HepG2 (cell line): Measurements from ENCODE around the gene CDC34. TPM values are rescaled to one million over a fixed set of nuclear protein-coding genes. Genes with fewer than 3 reads are reported as not detected.

Experiments used
- GTF3A ChIP-seq: sonication (generic); formaldehyde crosslinking; conservative IDR thresholded peaks from 2 replicates; pipeline ENCODE4 v1.4.0; 2020; ENCODE audit warnings: mild to moderate bottlenecking, missing genetic modification reagents
- HNRNPLL ChIP-seq: fragments of 200-400 bp; formaldehyde crosslinking; IDR thresholded peaks from 2 replicates; pipeline ENCODE4 v1.6.1; 2017; ENCODE audit warnings: mild to moderate bottlenecking, low read depth, low read length; ENCODE audit not compliant: poor library complexity, severe bottlenecking
- SIN3A ChIP-seq: IDR thresholded peaks from 2 replicates; pipeline ENCODE4 v1.6.1; 2011; ENCODE audit warnings: low read depth, mild to moderate bottlenecking, control low read depth, low read length, borderline replicate concordance
- ZNF768 ChIP-seq: sonication (generic); formaldehyde crosslinking; IDR thresholded peaks from 2 replicates; pipeline ENCODE4 v1.4.0; 2020; ENCODE audit warnings: missing genetic modification reagents
- polyA plus RNA-seq, 8 experiments: library from polyadenylated mRNA; depleted of rRNA in 3 of 8; stranded (reverse) in 7 of 8; unstranded in 1 of 8; fragments of >200 nt; fragmentation: Illumina TruSeq in 4 of 8; extraction: Trizol in 4 of 8; gene quantifications; 2 replicates each; pipeline versions ENCODE4 v1.2.1 to v1.2.3, GENCODE V29; 2011 to 2016; ENCODE audit warnings: low read depth in 4 of 8, missing spikeins in 1 of 8, mixed read lengths in 1 of 8; ENCODE audit not compliant: insufficient read depth in 1 of 8
- total RNA-seq, 5 experiments: library from RNA; depleted of rRNA; stranded (reverse); fragments of >200 nt; fragmentation: Illumina TruSeq; extraction: Trizol; gene quantifications; 2 replicates each; pipeline ENCODE4 v1.2.3, GENCODE V29; 2016; ENCODE audit warnings: low read depth in 1 of 5
- TF ChIP-seq, protein P1 (sequence below): sonication (generic); formaldehyde crosslinking; IDR thresholded peaks from 2 replicates; pipeline ENCODE4 v1.5.0; 2020; ENCODE audit warnings: missing genetic modification reagents
- TF ChIP-seq, protein P2 (sequence below): sonication (generic); formaldehyde crosslinking; IDR thresholded peaks from 2 replicates; pipeline ENCODE4 v1.5.1; 2020; ENCODE audit warnings: mild to moderate bottlenecking, missing genetic modification reagents, moderate library complexity
- TF ChIP-seq, protein P3 (sequence below): sonication (generic); formaldehyde crosslinking; IDR thresholded peaks from 2 replicates; pipeline ENCODE4 v1.5.0; 2020; ENCODE audit warnings: mild to moderate bottlenecking, missing genetic modification reagents, borderline replicate concordance
- TF ChIP-seq, protein P4 (sequence below): sonication (generic); formaldehyde crosslinking; IDR thresholded peaks from 2 replicates; pipeline ENCODE4 v1.5.0; 2020; ENCODE audit warnings: mild to moderate bottlenecking, missing genetic modification reagents

The CDC34 gene
- total and polyA plus RNA-seq, 2 of the 13 experiments (the other 11 are each of a cell fraction or from before 2014, with no cell fraction given) = 138 to 150 TPM

DNA sequence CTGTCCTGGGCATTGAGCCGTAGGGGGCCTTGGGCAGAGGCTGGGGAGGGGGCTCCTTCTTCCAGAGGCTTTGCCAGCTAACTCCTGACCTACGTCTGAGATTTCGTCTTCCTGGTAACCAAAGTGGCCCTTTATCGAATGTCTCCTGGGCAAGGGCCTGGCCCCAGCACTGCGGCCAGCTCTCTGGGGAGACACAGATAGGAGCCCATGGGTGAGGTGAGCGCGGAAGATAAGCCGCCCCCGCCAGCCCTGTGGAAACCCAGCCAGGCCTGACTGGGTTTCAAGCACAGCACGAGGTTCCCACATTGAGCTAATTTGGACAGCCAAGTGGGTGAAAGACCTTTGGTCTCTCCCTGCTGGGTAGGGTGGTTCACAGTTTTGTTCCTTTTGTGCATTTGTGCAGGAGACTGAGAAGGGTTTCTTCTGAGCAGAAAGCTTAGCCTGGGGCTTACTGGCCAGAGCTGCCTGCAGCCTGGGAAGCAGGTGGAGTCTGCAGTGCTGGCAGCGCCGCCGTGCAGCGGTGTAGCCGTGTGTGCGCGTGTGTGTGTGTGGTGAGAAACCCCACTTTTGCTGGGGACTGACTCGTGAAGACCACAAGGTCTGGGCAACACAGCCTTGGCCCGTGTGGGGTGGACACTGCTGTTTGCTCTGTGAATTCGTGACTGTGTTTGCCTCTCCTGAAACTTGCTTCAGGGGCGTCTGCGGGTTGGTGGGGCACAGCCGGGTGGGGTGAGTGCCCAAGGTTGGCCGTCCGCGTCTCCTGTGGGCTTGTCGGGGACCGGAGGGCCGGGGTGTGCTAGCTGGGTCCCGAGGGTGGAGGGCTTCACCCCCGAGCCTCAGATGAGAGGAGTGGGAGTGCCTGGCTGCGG, 43.3 kb downstream of the CDC34 start (continued):
- TF ChIP-seq, protein P1, sequence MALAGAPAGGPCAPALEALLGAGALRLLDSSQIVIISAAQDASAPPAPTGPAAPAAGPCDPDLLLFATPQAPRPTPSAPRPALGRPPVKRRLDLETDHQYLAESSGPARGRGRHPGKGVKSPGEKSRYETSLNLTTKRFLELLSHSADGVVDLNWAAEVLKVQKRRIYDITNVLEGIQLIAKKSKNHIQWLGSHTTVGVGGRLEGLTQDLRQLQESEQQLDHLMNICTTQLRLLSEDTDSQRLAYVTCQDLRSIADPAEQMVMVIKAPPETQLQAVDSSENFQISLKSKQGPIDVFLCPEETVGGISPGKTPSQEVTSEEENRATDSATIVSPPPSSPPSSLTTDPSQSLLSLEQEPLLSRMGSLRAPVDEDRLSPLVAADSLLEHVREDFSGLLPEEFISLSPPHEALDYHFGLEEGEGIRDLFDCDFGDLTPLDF (CRISPR knock-in tag) = no peak
- TF ChIP-seq, protein P2, sequence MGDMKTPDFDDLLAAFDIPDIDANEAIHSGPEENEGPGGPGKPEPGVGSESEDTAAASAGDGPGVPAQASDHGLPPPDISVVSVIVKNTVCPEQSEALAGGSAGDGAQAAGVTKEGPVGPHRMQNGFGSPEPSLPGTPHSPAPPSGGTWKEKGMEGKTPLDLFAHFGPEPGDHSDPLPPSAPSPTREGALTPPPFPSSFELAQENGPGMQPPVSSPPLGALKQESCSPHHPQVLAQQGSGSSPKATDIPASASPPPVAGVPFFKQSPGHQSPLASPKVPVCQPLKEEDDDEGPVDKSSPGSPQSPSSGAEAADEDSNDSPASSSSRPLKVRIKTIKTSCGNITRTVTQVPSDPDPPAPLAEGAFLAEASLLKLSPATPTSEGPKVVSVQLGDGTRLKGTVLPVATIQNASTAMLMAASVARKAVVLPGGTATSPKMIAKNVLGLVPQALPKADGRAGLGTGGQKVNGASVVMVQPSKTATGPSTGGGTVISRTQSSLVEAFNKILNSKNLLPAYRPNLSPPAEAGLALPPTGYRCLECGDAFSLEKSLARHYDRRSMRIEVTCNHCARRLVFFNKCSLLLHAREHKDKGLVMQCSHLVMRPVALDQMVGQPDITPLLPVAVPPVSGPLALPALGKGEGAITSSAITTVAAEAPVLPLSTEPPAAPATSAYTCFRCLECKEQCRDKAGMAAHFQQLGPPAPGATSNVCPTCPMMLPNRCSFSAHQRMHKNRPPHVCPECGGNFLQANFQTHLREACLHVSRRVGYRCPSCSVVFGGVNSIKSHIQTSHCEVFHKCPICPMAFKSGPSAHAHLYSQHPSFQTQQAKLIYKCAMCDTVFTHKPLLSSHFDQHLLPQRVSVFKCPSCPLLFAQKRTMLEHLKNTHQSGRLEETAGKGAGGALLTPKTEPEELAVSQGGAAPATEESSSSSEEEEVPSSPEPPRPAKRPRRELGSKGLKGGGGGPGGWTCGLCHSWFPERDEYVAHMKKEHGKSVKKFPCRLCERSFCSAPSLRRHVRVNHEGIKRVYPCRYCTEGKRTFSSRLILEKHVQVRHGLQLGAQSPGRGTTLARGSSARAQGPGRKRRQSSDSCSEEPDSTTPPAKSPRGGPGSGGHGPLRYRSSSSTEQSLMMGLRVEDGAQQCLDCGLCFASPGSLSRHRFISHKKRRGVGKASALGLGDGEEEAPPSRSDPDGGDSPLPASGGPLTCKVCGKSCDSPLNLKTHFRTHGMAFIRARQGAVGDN (CRISPR knock-in tag) = peak; percentile 72
- TF ChIP-seq SIN3A (peak; percentile 11; the same call in 1 of the 2 replicates), ZNF768 (CRISPR knock-in tag) (peak; percentile 41; the same call in 1 of the 2 replicates), GTF3A (no peak), HNRNPLL (peak; percentile 20)
- TF ChIP-seq, protein P3, sequence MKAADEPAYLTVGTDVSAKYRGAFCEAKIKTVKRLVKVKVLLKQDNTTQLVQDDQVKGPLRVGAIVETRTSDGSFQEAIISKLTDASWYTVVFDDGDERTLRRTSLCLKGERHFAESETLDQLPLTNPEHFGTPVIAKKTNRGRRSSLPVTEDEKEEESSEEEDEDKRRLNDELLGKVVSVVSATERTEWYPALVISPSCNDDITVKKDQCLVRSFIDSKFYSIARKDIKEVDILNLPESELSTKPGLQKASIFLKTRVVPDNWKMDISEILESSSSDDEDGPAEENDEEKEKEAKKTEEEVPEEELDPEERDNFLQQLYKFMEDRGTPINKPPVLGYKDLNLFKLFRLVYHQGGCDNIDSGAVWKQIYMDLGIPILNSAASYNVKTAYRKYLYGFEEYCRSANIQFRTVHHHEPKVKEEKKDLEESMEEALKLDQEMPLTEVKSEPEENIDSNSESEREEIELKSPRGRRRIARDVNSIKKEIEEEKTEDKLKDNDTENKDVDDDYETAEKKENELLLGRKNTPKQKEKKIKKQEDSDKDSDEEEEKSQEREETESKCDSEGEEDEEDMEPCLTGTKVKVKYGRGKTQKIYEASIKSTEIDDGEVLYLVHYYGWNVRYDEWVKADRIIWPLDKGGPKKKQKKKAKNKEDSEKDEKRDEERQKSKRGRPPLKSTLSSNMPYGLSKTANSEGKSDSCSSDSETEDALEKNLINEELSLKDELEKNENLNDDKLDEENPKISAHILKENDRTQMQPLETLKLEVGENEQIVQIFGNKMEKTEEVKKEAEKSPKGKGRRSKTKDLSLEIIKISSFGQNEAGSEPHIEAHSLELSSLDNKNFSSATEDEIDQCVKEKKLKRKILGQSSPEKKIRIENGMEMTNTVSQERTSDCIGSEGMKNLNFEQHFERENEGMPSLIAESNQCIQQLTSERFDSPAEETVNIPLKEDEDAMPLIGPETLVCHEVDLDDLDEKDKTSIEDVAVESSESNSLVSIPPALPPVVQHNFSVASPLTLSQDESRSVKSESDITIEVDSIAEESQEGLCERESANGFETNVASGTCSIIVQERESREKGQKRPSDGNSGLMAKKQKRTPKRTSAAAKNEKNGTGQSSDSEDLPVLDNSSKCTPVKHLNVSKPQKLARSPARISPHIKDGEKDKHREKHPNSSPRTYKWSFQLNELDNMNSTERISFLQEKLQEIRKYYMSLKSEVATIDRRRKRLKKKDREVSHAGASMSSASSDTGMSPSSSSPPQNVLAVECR = peak; percentile 39; the same call in 1 of the 2 replicates
- TF ChIP-seq, protein P4, sequence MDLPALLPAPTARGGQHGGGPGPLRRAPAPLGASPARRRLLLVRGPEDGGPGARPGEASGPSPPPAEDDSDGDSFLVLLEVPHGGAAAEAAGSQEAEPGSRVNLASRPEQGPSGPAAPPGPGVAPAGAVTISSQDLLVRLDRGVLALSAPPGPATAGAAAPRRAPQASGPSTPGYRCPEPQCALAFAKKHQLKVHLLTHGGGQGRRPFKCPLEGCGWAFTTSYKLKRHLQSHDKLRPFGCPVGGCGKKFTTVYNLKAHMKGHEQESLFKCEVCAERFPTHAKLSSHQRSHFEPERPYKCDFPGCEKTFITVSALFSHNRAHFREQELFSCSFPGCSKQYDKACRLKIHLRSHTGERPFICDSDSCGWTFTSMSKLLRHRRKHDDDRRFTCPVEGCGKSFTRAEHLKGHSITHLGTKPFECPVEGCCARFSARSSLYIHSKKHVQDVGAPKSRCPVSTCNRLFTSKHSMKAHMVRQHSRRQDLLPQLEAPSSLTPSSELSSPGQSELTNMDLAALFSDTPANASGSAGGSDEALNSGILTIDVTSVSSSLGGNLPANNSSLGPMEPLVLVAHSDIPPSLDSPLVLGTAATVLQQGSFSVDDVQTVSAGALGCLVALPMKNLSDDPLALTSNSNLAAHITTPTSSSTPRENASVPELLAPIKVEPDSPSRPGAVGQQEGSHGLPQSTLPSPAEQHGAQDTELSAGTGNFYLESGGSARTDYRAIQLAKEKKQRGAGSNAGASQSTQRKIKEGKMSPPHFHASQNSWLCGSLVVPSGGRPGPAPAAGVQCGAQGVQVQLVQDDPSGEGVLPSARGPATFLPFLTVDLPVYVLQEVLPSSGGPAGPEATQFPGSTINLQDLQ (CRISPR knock-in tag) = 0 out of 2 replicates have a peak, but pooled peaks have one; percentile 23
